Gastroesophageal sphincter (tissue), 2 donors: ENCODE data around the gene LARGE1.

ENCODE experiments used
- POLR2A ChIP-seq, 2 donors: fragments of 450-650 bp; IDR thresholded peaks; one replicate each; pipeline ENCODE4 v1.6.1; 2017; ENCODE audit warnings: antibody characterized with exemption in 2 of 2, mild to moderate bottlenecking in 2 of 2, moderate library complexity in 1 of 2
- POLR2AphosphoS5 ChIP-seq: sonication (generic); formaldehyde crosslinking; IDR thresholded peaks from one replicate; pipeline ENCODE4 v1.6.1; 2017; ENCODE audit warnings: antibody characterized with exemption

DNA sequence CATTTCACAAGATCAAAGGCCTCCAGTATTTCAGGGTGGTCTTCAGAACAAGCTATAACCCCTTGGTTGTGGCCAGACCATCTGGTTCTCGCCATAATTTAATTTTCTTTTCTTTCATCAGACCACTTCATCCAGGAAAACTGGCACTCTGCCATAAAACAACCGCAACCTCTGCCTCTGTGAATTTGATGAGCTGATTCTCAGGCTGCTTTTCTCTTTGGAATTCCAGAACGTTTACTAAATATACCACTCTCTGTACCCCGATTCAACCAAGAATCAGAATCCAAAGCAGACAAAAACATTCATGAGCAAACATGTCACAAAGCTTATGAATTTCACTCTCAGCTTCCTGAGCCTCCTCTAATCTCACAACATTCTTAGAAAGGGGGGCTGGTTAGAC is 530.3 kb downstream of the LARGE1 start:
- TF ChIP-seq POLR2A (IDR thresholded peaks at IDR 0.05): no peak
- no peak for TF ChIP-seq POLR2AphosphoS5
